Stimulated activated CD4-positive, alpha-beta T cell treated with anti-CD3 and anti-CD28 coated beads, Interleukin-1b, Interleukin-23, amount 100 ng/mL, for 48 hours (primary cell): ENCODE data around the gene LRRTM4.
"Not testable (repeated sequence)": the region's sequence is repeated elsewhere in the genome, so short reads cannot be mapped to it uniquely, and the experiment has no call there.

Source experiments
- DNase-seq: peaks from one replicate; pipeline ENCODE4 v3.0.0-alpha.2; 2020

Gene LRRTM4

DNA sequence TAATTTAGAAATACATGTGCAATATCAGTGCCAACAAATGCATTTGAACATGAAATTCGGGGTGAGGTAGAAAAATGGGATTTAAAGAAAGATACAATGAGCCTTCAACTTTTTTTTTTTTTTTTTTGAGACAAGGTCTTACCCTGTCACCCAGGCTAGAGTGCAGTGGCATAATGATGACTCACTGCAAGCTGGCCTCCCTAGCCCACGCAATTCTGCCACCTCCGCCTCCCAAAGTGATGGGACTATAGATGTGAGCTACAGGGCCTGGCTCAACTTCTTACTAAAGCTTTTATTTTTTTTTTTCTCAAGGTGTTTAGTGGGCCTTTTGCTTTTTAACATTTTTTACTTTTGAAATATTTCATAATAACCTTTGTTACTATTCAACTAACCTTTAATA lies 365.6 kb downstream of the LRRTM4 start:
- DNase-seq = no peak

DNA sequence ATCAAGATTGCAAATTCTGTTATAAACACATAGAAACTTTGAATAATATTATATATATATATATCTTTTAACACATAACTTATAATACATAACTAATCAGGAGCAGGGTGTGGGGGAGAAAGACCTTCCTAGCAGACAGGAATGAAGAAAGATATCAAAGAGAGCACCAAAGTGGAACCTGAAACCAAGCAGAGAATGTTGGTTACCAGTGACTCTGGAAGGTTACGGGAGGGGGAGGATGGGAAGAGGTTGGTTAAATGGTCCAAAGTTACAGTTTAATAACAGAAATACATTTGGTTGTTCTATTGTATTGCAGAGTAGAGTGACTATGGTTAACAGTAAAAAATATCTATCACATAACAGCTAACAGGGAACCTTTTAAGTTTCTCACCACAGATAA lies 366.7 kb downstream of the LRRTM4 start:
- no peak for DNase-seq

GRCh38 chr2:77149565-77149964 lies 372.6 kb downstream of the LRRTM4 start:
- no peak for DNase-seq

DNA sequence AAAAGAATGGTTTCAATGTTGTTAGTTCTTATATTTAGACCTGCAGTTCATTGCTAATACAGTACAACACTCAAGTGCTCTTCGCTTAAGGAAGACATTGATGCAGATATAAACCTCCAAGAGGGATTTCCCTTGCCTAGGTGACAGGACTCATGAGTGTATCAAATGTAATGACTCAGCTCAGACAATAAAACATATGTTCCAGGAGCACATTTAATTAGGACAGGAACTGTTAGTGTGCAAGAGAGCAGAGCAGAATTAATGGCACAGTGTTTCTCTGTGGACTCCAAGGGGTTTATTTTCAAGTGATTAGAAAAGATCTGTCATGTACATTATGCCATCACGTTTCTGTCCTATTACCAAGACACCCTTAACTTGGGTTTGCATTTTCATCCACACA lies 375.0 kb downstream of the LRRTM4 start:
- DNase-seq = no peak

GRCh38 chr2:77144772-77145171 lies 377.4 kb downstream of the LRRTM4 start:
- no peak for DNase-seq

DNA sequence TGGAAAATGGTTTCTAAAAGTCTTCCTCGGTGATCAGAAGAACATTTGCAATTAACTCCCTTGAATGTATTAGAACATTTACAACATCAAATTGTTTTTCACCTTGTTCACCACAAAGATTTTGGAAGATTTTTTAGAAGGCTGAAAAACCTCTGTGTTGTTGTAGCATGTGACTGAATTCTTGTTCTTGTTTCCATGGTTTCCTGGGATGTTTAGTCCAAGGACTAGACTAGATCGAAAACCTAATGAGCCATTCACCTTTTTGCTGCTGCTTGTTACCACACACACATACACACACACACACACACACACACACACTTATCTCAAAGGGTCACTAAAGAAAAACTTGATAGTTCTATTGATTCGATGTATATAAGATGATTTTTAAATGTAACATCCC lies 380.0 kb downstream of the LRRTM4 start:
- no peak for DNase-seq

GRCh38 chr2:77128479-77128878 lies 393.7 kb downstream of the LRRTM4 start:
- not testable (repeated sequence) for DNase-seq

- no peak for DNase-seq
Measured at GRCh38 chr2:77127345-77127744, 394.8 kb downstream of the LRRTM4 start.

- DNase-seq = no peak
Measured at GRCh38 chr2:77121518-77121917, 400.7 kb downstream of the LRRTM4 start.

DNA sequence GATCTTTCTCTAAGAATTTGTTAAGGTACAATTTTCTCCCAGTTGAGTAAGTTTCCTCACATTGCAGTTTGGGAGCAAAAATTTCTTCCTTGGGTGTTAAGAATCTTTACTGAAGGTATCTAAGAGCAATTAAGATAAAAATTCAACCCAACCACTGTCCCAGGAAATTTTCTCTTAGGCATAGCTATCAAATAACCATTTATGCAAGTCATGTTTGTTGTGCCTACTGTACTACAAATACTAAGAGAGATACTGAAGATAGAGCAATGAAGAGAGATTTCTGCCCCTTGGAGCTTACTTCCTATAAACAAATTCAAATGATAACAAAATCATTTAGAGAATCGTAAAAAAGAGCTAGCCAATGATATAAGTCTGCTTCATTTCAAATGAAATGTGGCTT lies 402.8 kb downstream of the LRRTM4 start:
- DNase-seq = no peak

GRCh38 chr2:77108915-77109314 lies 413.3 kb downstream of the LRRTM4 start:
- no peak for DNase-seq

- no peak for DNase-seq
Measured at GRCh38 chr2:77105008-77105407, 417.2 kb downstream of the LRRTM4 start.

- no peak for DNase-seq
Measured at GRCh38 chr2:77104554-77104953, 417.6 kb downstream of the LRRTM4 start.

DNA sequence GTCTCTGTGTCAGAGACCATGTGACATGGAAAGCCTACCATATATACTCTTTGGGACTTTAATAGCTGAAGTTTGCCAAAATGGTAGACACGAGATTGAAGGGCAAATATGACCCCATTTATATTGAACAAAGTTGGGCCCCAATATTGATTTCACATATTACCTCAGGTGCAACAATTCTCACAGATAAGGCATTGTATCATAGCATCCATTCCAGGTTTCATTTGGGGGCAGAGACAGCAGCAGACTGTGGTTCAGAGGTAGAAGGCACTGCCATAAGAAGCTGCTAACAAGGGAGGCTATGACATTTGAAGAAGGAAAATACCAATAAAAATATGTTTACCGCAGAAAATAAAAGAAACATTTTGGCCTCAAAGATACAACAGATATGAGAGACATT lies 419.2 kb downstream of the LRRTM4 start:
- DNase-seq = no peak

GRCh38 chr2:77101796-77102452 lies 420.3 kb downstream of the LRRTM4 start:
- no peak for DNase-seq

GRCh38 chr2:77099961-77100360 lies 422.2 kb downstream of the LRRTM4 start:
- DNase-seq = no peak

GRCh38 chr2:77095525-77095924 lies 426.7 kb downstream of the LRRTM4 start:
- DNase-seq = not testable (repeated sequence)

GRCh38 chr2:77095096-77095495 lies 427.1 kb downstream of the LRRTM4 start:
- DNase-seq = no peak

DNA sequence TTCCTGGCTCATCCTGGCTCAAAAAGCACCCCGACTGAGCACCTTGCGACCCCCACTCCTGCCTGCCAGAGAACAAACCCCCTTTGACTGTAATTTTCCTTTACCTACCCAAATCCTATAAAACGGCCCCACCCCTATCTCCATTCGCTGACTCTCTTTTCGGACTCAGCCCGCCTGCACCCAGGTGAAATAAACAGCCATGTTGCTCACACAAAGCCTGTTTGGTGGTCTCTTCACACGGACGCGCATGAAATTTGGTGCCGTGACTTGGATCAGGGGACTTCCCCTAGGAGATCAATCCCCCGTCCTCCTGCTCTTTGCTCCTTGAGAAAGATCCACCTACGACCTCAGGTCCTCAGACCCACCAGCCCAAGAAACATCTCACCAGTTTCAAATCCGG lies 433.8 kb downstream of the LRRTM4 start:
- DNase-seq = not testable (repeated sequence)

GRCh38 chr2:77087987-77088414 lies 434.2 kb downstream of the LRRTM4 start:
- no peak for DNase-seq

DNA sequence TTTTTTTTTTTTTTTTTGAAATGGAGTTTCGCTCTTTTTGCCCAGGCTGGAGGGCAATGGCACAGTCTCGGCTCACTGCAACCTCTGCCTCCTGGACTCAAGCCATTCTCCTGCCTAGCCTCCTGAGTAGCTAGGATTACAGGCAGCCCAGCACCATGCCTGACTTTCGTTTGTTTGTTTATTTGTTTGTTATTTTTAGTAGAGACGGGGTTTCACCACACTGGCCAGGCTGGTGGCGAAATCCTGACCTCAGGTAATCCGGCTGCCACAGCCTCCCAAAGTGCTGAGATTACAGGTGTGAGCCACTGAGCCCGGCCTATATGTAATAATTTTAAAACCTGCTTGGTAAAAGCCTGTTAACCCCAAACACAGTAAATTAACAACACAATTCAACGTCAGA lies 435.7 kb downstream of the LRRTM4 start:
- no peak for DNase-seq

- DNase-seq = no peak
Measured at GRCh38 chr2:77086051-77086450, 436.1 kb downstream of the LRRTM4 start.

GRCh38 chr2:77085561-77085960 lies 436.6 kb downstream of the LRRTM4 start:
- no peak for DNase-seq

GRCh38 chr2:77081597-77081996 lies 440.6 kb downstream of the LRRTM4 start:
- DNase-seq = no peak

DNA sequence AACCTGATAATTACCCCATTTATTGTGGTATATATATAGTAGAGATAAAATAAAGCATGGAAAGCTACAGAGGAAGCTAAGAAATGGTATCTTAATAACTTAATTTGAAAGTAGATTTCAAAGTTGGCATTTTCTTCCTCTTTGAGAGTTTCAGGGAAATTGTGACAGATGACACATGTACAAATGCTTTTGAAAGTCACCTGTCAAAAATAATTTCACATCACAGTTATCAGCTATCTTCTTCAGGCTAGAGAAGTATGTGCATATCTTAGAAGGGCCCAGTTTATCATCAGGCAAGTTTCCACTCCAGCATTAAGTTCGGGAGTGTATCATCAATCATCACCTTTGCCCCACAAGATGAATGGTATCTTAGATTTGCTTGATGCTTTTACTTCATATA lies 457.9 kb downstream of the LRRTM4 start:
- no peak for DNase-seq

GRCh38 chr2:77054938-77055337 lies 467.2 kb downstream of the LRRTM4 start:
- no peak for DNase-seq
